HG03039 (cell line): ENCODE measurements around the gene PPP2R2C.

Source experiments
- ATAC-seq: cut with Tn5 transposase; IDR thresholded peaks from one replicate; pipeline ENCODE4 v1.9.1; 2021; ENCODE audit warnings: mild to moderate bottlenecking, moderate library complexity; ENCODE audit not compliant: unreplicated experiment

PPP2R2C gene

GRCh38 chr4:6367371-6367851 is 105.0 kb downstream of the PPP2R2C start:
- no peak for ATAC-seq

- no peak for ATAC-seq
Measured at GRCh38 chr4:6366581-6366980, 105.8 kb downstream of the PPP2R2C start.

GRCh38 chr4:6365545-6366086 is 106.8 kb downstream of the PPP2R2C start:
- no peak for ATAC-seq

- no peak for ATAC-seq
Measured at GRCh38 chr4:6364581-6364980, 107.8 kb downstream of the PPP2R2C start.

GRCh38 chr4:6364146-6364545 is 108.3 kb downstream of the PPP2R2C start:
- no peak for ATAC-seq

- ATAC-seq: no peak
Measured at GRCh38 chr4:6362896-6363295, 109.5 kb downstream of the PPP2R2C start.

- ATAC-seq: no peak
Measured at GRCh38 chr4:6362243-6362885, 110.0 kb downstream of the PPP2R2C start.

GRCh38 chr4:6361076-6361784 is 111.2 kb downstream of the PPP2R2C start:
- no peak for ATAC-seq

- no peak for ATAC-seq
Measured at GRCh38 chr4:6360385-6360784, 112.0 kb downstream of the PPP2R2C start.

GRCh38 chr4:6359536-6360308 is 112.7 kb downstream of the PPP2R2C start:
- ATAC-seq: no peak

- no peak for ATAC-seq
Measured at GRCh38 chr4:6357476-6357875, 114.9 kb downstream of the PPP2R2C start.

- ATAC-seq: no peak
Measured at GRCh38 chr4:6356076-6356560, 116.3 kb downstream of the PPP2R2C start.

- no peak for ATAC-seq
Measured at GRCh38 chr4:6355052-6355451, 117.4 kb downstream of the PPP2R2C start.

- no peak for ATAC-seq
Measured at GRCh38 chr4:6354626-6355025, 117.8 kb downstream of the PPP2R2C start.

GRCh38 chr4:6354119-6354518 is 118.3 kb downstream of the PPP2R2C start:
- ATAC-seq: no peak

- no peak for ATAC-seq
Measured at GRCh38 chr4:6352031-6352692, 120.3 kb downstream of the PPP2R2C start.

- ATAC-seq: no peak
Measured at GRCh38 chr4:6351246-6352000, 121.0 kb downstream of the PPP2R2C start.

- no peak for ATAC-seq
Measured at GRCh38 chr4:6350646-6351045, 121.8 kb downstream of the PPP2R2C start.

GRCh38 chr4:6349896-6350603 is 122.4 kb downstream of the PPP2R2C start:
- ATAC-seq: no peak
